Subcutaneous preadipocyte (primary cell): Measurements from ENCODE around the gene SRGAP2C. TPM values are rescaled to one million over a fixed set of nuclear protein-coding genes. Genes with fewer than 3 reads are reported as not detected.

Experiments used
- small RNA-seq: library from RNA; depleted of rRNA; stranded (forward); fragments of <200 nt; gene quantifications from one replicate; pipeline ENCODE3, GENCODE V24; 2012
- total RNA-seq: library from RNA; depleted of rRNA; stranded (reverse); fragments of >200 nt; gene quantifications from 2 replicates; pipeline ENCODE4 v1.2.3, GENCODE V29; 2012

Gene SRGAP2C
- total RNA-seq: 12.3 and 15.1 TPM in 2 replicates

GRCh38 chr1:121184290-121185127 lies at the start of gene SRGAP2C, which contains the start of gene FAM72B:
Gene SRGAP2C (plus strand): TSS chr1:121184975. CDS start chr1:121187447, 2,472 bp downstream.
Gene FAM72B (minus strand): TSS chr1:121184340. CDS start chr1:121183489, 851 bp downstream.

Small RNA genes within 50 kb of the gene (small RNA-seq; reads per million reads assigned to genes)
- gene AC243994.1: not detected

Other genes starting within 250 kb of the SRGAP2C start
- gene FAM72B, start 635 bp upstream of the SRGAP2C start, total RNA-seq: 1.8 and 5.3 TPM in 2 replicates